ENCODE measurements around the gene MPC1.

DNA sequence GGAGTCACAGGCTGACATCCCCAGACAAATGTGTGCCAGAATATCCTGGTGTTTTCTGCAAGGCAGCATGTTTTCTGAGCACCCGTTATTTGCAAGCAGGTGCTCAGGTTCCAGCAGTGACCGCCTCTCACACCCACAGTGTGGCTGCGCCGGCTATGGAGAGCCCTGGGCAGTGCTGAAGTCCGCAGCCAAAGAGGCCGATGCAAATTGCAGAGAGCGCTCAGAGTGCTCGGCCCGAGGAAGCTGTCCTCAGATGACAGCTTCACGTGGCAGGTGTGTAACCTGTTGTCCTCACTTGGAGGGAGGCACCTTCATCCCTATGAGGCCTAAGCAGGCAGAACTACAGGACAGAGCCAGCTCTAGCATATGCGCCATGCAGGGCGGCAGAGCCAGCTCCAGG is 23.5 kb upstream of the MPC1 start:
- TF ChIP-seq POLR2A (IDR thresholded peaks at IDR 0.05): no peak
- TF ChIP-seq, protein P1, sequence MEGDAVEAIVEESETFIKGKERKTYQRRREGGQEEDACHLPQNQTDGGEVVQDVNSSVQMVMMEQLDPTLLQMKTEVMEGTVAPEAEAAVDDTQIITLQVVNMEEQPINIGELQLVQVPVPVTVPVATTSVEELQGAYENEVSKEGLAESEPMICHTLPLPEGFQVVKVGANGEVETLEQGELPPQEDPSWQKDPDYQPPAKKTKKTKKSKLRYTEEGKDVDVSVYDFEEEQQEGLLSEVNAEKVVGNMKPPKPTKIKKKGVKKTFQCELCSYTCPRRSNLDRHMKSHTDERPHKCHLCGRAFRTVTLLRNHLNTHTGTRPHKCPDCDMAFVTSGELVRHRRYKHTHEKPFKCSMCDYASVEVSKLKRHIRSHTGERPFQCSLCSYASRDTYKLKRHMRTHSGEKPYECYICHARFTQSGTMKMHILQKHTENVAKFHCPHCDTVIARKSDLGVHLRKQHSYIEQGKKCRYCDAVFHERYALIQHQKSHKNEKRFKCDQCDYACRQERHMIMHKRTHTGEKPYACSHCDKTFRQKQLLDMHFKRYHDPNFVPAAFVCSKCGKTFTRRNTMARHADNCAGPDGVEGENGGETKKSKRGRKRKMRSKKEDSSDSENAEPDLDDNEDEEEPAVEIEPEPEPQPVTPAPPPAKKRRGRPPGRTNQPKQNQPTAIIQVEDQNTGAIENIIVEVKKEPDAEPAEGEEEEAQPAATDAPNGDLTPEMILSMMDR (IDR thresholded peaks at IDR 0.05): no peak
